ENCODE data around the gene PAX7.

DNA sequence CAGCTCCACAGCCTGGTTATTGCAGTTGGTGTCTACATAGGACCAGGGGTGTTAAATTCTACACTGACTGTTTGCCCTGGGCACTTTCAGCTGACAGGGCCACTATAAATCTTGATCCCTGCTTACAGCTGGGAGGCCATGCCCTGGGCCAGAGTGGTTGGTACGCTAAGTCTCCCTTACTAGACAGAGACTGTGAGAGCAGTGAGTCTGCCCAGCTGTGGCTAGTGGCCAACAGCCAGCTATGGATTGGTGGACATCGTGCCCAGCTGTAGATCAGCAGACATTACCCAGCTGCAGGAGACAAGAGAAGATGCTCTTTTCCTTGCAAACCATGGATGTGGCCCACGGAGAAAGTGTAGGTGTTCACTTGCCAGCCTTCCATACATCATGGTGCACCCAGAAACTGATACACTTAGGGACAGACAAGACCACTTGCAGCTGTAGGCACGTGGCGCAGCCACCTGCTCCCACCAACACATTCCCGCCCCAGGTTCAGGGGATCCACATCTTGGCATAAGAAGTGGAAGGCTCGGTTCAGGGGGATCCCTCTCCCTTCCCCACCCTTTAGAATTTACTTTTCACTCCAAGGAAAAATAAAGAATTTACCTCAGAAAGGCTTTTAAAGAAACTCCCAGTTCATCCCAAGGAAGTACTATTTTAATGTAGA lies 16.4 kb upstream of the PAX7 start:
- TF ChIP-seq EP300 (conservative IDR thresholded peaks at IDR 0.05; ENCODE audit: poor library complexity, severe bottlenecking) (no peak), RAD21 (conservative IDR thresholded peaks at IDR 0.05) (no peak), EZH2 (IDR thresholded peaks at IDR 0.05; ENCODE audit: borderline replicate concordance, insufficient read depth, low read length, poor library complexity, severe bottlenecking) (no peak), MXI1 (conservative IDR thresholded peaks at IDR 0.05; ENCODE audit: poor library complexity, severe bottlenecking) (no peak), POLR2AphosphoS5 (IDR thresholded peaks at IDR 0.05) (no peak)
- TF ChIP-seq, protein P1, sequence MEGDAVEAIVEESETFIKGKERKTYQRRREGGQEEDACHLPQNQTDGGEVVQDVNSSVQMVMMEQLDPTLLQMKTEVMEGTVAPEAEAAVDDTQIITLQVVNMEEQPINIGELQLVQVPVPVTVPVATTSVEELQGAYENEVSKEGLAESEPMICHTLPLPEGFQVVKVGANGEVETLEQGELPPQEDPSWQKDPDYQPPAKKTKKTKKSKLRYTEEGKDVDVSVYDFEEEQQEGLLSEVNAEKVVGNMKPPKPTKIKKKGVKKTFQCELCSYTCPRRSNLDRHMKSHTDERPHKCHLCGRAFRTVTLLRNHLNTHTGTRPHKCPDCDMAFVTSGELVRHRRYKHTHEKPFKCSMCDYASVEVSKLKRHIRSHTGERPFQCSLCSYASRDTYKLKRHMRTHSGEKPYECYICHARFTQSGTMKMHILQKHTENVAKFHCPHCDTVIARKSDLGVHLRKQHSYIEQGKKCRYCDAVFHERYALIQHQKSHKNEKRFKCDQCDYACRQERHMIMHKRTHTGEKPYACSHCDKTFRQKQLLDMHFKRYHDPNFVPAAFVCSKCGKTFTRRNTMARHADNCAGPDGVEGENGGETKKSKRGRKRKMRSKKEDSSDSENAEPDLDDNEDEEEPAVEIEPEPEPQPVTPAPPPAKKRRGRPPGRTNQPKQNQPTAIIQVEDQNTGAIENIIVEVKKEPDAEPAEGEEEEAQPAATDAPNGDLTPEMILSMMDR (IDR thresholded peaks at IDR 0.05; ENCODE audit: poor library complexity, severe bottlenecking): no peak
- TF ChIP-seq, protein P2, sequence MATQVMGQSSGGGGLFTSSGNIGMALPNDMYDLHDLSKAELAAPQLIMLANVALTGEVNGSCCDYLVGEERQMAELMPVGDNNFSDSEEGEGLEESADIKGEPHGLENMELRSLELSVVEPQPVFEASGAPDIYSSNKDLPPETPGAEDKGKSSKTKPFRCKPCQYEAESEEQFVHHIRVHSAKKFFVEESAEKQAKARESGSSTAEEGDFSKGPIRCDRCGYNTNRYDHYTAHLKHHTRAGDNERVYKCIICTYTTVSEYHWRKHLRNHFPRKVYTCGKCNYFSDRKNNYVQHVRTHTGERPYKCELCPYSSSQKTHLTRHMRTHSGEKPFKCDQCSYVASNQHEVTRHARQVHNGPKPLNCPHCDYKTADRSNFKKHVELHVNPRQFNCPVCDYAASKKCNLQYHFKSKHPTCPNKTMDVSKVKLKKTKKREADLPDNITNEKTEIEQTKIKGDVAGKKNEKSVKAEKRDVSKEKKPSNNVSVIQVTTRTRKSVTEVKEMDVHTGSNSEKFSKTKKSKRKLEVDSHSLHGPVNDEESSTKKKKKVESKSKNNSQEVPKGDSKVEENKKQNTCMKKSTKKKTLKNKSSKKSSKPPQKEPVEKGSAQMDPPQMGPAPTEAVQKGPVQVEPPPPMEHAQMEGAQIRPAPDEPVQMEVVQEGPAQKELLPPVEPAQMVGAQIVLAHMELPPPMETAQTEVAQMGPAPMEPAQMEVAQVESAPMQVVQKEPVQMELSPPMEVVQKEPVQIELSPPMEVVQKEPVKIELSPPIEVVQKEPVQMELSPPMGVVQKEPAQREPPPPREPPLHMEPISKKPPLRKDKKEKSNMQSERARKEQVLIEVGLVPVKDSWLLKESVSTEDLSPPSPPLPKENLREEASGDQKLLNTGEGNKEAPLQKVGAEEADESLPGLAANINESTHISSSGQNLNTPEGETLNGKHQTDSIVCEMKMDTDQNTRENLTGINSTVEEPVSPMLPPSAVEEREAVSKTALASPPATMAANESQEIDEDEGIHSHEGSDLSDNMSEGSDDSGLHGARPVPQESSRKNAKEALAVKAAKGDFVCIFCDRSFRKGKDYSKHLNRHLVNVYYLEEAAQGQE (IDR thresholded peaks at IDR 0.05; ENCODE audit: borderline replicate concordance): no peak
